WERI-Rb-1 (cell line): ENCODE measurements around the gene C19orf81.

ENCODE experiments used
- DNase-seq: peaks from one replicate; pipeline ENCODE4 v3.0.0-alpha.2; 2020
- H3K27ac ChIP-seq: fragments of 250-450 bp; sonication (Bioruptor Pico); 2 replicates; pipeline ENCODE4 v1.5.1; 2020; ENCODE audit warnings: mild to moderate bottlenecking, moderate library complexity
- H3K27me3 ChIP-seq: fragments of 250-450 bp; sonication (Bioruptor Pico); 2 replicates; pipeline ENCODE4 v1.5.1; 2021; ENCODE audit warnings: mild to moderate bottlenecking, low read depth, moderate library complexity; ENCODE audit not compliant: insufficient read depth, severe bottlenecking
- H3K36me3 ChIP-seq: fragments of 250-450 bp; sonication (Bioruptor Pico); 2 replicates; pipeline ENCODE4 v1.5.1; 2020; ENCODE audit warnings: mild to moderate bottlenecking, moderate library complexity
- H3K4me3 ChIP-seq: 2 replicates; pipeline ENCODE4 v1.5.1; 2011; ENCODE audit warnings: low read depth, mild to moderate bottlenecking, control low read depth, low read length
- H3K9me3 ChIP-seq: fragments of 250-450 bp; sonication (Bioruptor Pico); 2 replicates; pipeline ENCODE4 v1.5.1; 2021; ENCODE audit warnings: mild to moderate bottlenecking, moderate library complexity; ENCODE audit not compliant: severe bottlenecking
- CTCF ChIP-seq: IDR thresholded peaks from 2 replicates; pipeline ENCODE4 v1.5.1; 2011; ENCODE audit warnings: low read depth, mild to moderate bottlenecking, control low read depth, inconsistent platforms, low read length

The C19orf81 gene

GRCh38 chr19:50679177-50680125, 30.2 kb downstream of the C19orf81 start:
- peak; percentile 86 for DNase-seq
- Histone ChIP-seq H3K27me3 (no peaks in the 10 kb centered on the region), H3K27ac (no peak overlapping the region), H3K36me3 (peaks cover 12% of the 10 kb centered on the region), H3K9me3 (no peaks in the 10 kb centered on the region), H3K4me3 (no peak overlapping the region)
- TF ChIP-seq CTCF: no peak

GRCh38 chr19:50686310-50687032, 37.2 kb downstream of the C19orf81 start:
- TF ChIP-seq CTCF: no peak
- no peak for DNase-seq
- no peak overlapping the region for H3K27ac ChIP-seq
- H3K4me3 ChIP-seq: no peak overlapping the region
- H3K36me3 ChIP-seq: peaks cover 18% of the 10 kb centered on the region
- no peaks in the 10 kb centered on the region for H3K27me3 ChIP-seq
- no peaks in the 10 kb centered on the region for H3K9me3 ChIP-seq

- no peaks in the 10 kb centered on the region for H3K9me3 ChIP-seq
- no peak overlapping the region for H3K4me3 ChIP-seq
- no peak overlapping the region for H3K27ac ChIP-seq
- H3K27me3 ChIP-seq: no peaks in the 10 kb centered on the region
- peaks cover 18% of the 10 kb centered on the region for H3K36me3 ChIP-seq
- no peak for DNase-seq
- no peak for TF ChIP-seq CTCF
Measured at GRCh38 chr19:50688766-50689165, 39.5 kb downstream of the C19orf81 start.

GRCh38 chr19:50690439-50690838, 41.2 kb downstream of the C19orf81 start:
- Histone ChIP-seq H3K27ac (no peak overlapping the region), H3K36me3 (peaks cover 7% of the 10 kb centered on the region), H3K27me3 (no peaks in the 10 kb centered on the region), H3K9me3 (no peaks in the 10 kb centered on the region), H3K4me3 (no peak overlapping the region)
- TF ChIP-seq CTCF: no peak
- DNase-seq: no peak

GRCh38 chr19:50693064-50693975, 44.1 kb downstream of the C19orf81 start:
- Histone ChIP-seq H3K36me3 (no peaks in the 10 kb centered on the region; the same call in 1 of the 2 replicates), H3K4me3 (peak overlapping the region; percentile 71), H3K27ac (peak overlapping the region; percentile 14; the same call in 1 of the 2 replicates), H3K9me3 (no peaks in the 10 kb centered on the region), H3K27me3 (no peaks in the 10 kb centered on the region)
- TF ChIP-seq CTCF: no peak
- no peak for DNase-seq
